HG03159 (cell line): ENCODE measurements around the gene PTGES3.

Source experiments
- ATAC-seq: cut with Tn5 transposase; IDR thresholded peaks from one replicate; pipeline ENCODE4 v1.9.1; 2021; ENCODE audit warnings: mild to moderate bottlenecking, moderate library complexity; ENCODE audit not compliant: unreplicated experiment

The PTGES3 gene

GRCh38 chr12:56630180-56630632 lies 57.9 kb downstream of the PTGES3 start, which contains the start of gene BAZ2A:
TSS of gene BAZ2A (minus strand) at chr12:56630326. CDS start at chr12:56617530, 12,796 bp downstream.
- peak; percentile 57 for ATAC-seq

- ATAC-seq = peak; percentile 6
These were observed 58.5 kb downstream of the PTGES3 start for GRCh38 chr12:56629459-56630179.

- no peak for ATAC-seq
These were observed 59.2 kb downstream of the PTGES3 start for GRCh38 chr12:56628671-56629458.

GRCh38 chr12:56626701-56627100 lies 61.4 kb downstream of the PTGES3 start:
- ATAC-seq = no peak

- no peak for ATAC-seq
These were observed 65.5 kb downstream of the PTGES3 start for GRCh38 chr12:56622535-56622934.

GRCh38 chr12:56616925-56617324 lies 71.2 kb downstream of the PTGES3 start:
- no peak for ATAC-seq

GRCh38 chr12:56616244-56616643 lies 71.8 kb downstream of the PTGES3 start:
- ATAC-seq = no peak

GRCh38 chr12:56614627-56615026 lies 73.5 kb downstream of the PTGES3 start:
- ATAC-seq = no peak
